Measurements from ENCODE around the gene IFNGR1.

DNA sequence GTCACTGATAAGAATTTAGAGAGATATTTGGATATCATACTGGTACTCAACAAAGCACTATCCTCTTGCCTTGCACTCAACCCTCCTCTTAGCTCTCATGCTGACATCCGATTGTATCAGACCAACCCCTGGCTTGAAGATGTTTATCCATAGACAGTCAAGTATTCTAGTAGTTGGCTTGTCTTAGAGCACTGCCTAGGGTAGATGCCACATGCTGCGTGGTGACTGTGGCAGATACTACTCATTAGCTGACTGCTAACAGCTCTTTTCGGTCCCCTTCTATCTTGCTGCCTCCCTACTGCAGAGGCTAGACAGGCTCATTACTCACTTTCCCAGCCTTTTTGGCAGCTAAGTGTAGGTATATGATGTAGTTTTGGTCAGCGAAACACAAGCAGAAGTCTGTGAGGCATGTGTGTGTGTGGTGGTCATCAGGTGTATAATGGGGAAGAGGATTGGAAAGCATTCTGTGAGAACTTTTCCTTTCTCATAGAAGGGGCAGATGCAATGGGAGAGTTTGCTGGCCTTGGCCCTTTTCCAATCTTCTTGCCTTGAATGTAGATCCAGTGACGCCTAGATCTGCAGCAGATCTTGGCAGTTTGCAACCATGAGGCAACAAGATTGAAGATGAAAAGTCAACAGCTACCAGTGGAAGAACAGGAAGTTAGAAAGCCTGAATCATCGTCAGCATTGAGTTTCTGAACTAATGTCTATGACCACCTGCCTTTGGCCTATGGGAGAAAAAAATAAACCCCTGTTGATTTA, 4.4 kb upstream of the IFNGR1 start:
- TF ChIP-seq, protein P1, sequence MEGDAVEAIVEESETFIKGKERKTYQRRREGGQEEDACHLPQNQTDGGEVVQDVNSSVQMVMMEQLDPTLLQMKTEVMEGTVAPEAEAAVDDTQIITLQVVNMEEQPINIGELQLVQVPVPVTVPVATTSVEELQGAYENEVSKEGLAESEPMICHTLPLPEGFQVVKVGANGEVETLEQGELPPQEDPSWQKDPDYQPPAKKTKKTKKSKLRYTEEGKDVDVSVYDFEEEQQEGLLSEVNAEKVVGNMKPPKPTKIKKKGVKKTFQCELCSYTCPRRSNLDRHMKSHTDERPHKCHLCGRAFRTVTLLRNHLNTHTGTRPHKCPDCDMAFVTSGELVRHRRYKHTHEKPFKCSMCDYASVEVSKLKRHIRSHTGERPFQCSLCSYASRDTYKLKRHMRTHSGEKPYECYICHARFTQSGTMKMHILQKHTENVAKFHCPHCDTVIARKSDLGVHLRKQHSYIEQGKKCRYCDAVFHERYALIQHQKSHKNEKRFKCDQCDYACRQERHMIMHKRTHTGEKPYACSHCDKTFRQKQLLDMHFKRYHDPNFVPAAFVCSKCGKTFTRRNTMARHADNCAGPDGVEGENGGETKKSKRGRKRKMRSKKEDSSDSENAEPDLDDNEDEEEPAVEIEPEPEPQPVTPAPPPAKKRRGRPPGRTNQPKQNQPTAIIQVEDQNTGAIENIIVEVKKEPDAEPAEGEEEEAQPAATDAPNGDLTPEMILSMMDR (IDR thresholded peaks at IDR 0.05) = no peak
- TF ChIP-seq POLR2A (IDR thresholded peaks at IDR 0.05) = no peak
